Esophagus squamous epithelium (tissue), 4 donors: ENCODE results near the gene PRR19.
"Not testable (repeated sequence)": the region's sequence is repeated elsewhere in the genome, so short reads cannot be mapped to it uniquely, and the experiment has no call there.

ENCODE experiments used
- CTCF ChIP-seq, 6 experiments: fragments of 450-650 bp in 4 of 6; fragments of 200-600 bp in 2 of 6; sonication (generic) in 2 of 6; IDR thresholded peaks; one replicate each; pipeline ENCODE4 v1.5.1; 2016 to 2019; ENCODE audit warnings: antibody characterized with exemption in 6 of 6, mild to moderate bottlenecking in 4 of 6, moderate library complexity in 4 of 6
- POLR2A ChIP-seq, 4 donors: fragments of 450-650 bp; IDR thresholded peaks; one replicate each; pipeline ENCODE4 v1.6.1; 2017; ENCODE audit warnings: antibody characterized with exemption in 4 of 4, mild to moderate bottlenecking in 4 of 4, moderate library complexity in 3 of 4

- TF ChIP-seq POLR2A, CTCF (IDR thresholded peaks at IDR 0.05): not testable (repeated sequence)
Observed at GRCh38 chr19:42339922-42340321, 38.0 kb downstream of the PRR19 start.
